Fibroblast of mammary gland (primary cell): Measurements from ENCODE around the gene TUSC2.

Source experiments
- DNase-seq: peaks from one replicate; pipeline ENCODE4 v3.0.0-alpha.2; 2010; ENCODE audit warnings: low read depth
- H3K4me3 ChIP-seq: 2 replicates; pipeline ENCODE4 v1.5.1; 2011; ENCODE audit warnings: low read depth, mild to moderate bottlenecking, low read length, moderate library complexity; ENCODE audit not compliant: control insufficient read depth
- CTCF ChIP-seq: conservative IDR thresholded peaks from 2 replicates; pipeline ENCODE4 v1.5.1; 2011; ENCODE audit warnings: low read depth, low read length, inconsistent platforms; ENCODE audit not compliant: control insufficient read depth, insufficient read depth

The TUSC2 gene

GRCh38 chr3:50327943-50328691 is at the start of gene TUSC2:
Gene TUSC2 (minus strand): TSS chr3:50328223. CDS start chr3:50328099, 124 bp downstream.
- H3K4me3 ChIP-seq = peak within 1 kb of the TSS; percentile 76
- no peak for TF ChIP-seq CTCF
- peak; percentile 93 for DNase-seq

- DNase-seq = no peak
- no peak overlapping the region for H3K4me3 ChIP-seq
- no peak for TF ChIP-seq CTCF
These were observed 47.4 kb upstream of the TUSC2 start for GRCh38 chr3:50375258-50375931.

- no peak for DNase-seq
- H3K4me3 ChIP-seq = no peak overlapping the region
- no peak for TF ChIP-seq CTCF
These were observed 46.6 kb upstream of the TUSC2 start for GRCh38 chr3:50374363-50375257.

GRCh38 chr3:50373146-50374051 is 45.4 kb upstream of the TUSC2 start:
- no peak for TF ChIP-seq CTCF
- H3K4me3 ChIP-seq = no peak overlapping the region
- DNase-seq = no peak

- TF ChIP-seq CTCF = no peak
- no peak overlapping the region for H3K4me3 ChIP-seq
- no peak for DNase-seq
These were observed 44.3 kb upstream of the TUSC2 start for GRCh38 chr3:50372349-50372748.

- no peak for TF ChIP-seq CTCF
- no peak overlapping the region for H3K4me3 ChIP-seq
- DNase-seq = peak; percentile 58
These were observed 43.2 kb upstream of the TUSC2 start for GRCh38 chr3:50371133-50371685.
